ELR (cell line): ENCODE results near the gene KDM1A.

Experiments used
- DNase-seq: peaks from one replicate; pipeline ENCODE4 v3.0.0-alpha.2; 2015; ENCODE audit warnings: low read depth

KDM1A gene

DNA sequence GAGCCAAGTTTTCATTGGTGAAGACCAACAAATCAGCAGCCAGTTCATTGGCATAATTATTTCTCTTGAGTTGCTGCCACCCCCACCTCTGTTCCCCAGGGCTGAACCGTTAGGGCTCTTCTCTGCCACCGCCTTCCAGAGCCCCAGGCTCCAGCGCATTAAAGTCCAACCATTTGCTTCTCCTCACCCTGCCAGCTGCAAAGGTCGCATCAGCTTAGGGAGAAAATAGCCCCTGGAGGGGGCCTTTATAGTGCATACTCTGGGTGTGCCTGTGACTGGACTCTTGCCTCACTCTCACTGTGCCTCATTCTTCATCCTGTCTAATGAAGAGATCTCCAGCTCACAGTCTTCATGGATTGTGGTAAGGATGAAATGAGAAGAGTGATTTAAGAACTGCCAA lies 50.4 kb downstream of the KDM1A start:
- no peak for DNase-seq

DNA sequence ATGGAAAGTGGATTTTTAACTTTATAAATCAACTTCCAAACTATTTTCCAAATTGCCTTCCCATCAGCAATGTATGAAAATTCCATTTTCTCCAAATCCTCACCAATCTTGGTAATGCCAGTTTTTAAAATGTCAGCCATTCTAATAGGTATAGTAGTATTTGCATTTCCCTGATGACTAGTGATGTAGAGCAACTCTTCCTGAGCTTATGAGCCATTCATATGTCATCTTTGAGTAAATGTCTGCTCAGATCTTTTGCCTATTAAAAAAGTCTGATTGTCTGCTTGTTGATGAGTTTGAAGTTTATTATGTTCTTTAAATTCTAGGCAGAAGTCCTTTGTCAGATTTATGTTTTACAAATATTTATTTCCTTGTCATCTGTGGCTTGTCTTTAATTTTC lies 54.7 kb downstream of the KDM1A start:
- peak; percentile 37 for DNase-seq

DNA sequence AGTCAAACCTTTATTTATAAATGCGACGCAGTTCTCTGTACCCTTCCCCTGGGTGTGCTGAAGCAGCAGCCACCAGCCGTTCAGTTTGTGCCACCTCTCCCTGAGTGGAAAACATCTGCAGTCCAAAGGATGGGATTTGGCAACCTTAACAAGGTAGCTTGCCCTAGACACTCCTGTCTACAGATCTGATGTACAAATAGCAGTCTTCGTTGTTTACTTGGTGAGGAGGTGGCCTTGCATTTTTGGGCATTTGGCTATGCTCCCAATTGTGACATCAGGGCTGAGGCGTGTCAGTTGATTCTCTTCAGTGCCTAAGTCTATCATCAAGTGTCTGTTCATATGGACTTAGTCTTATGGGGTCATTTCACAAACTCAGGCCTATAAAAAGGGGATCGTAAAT lies 59.8 kb downstream of the KDM1A start:
- no peak for DNase-seq

- DNase-seq = no peak
Measured at GRCh38 chr1:23080885-23081284, 61.6 kb downstream of the KDM1A start.

GRCh38 chr1:23081376-23081775 lies 62.1 kb downstream of the KDM1A start:
- DNase-seq = peak; percentile 33

DNA sequence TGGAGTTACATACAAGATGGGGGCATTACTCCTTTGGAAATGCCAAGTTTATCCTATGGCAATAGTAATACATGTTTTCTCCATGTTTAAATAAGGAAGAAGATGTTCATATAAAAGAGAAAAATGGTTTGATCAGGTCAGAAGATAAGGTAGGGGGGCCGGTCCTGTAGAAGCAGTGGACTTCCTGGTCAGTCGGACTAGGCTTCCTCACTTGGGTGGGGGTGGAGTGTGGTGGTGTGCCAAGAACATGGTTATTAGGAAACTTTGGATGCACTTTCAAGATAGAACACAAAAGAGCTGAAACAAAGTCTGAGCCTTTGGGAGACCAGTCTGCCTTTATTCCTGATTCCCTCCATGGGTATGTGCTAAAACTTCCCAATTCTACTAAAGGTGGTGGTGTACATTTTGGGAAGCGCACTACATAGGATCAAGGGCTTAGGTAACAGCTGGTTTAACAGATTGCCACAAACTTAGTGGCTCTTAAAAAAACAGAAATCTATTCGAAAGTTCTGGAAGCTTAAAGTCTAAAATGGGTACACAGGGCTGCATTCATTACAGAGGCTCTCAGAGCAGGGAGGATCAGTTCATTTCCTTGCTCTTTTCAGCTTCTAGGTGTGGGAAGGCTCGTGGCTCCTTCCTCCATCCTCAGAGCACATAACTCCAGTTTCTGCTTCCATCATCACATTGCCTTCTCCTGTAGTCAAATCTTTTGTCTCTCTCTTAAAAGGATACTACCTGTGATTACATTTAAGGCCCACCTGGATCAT lies 64.6 kb downstream of the KDM1A start:
- DNase-seq = no peak

DNA sequence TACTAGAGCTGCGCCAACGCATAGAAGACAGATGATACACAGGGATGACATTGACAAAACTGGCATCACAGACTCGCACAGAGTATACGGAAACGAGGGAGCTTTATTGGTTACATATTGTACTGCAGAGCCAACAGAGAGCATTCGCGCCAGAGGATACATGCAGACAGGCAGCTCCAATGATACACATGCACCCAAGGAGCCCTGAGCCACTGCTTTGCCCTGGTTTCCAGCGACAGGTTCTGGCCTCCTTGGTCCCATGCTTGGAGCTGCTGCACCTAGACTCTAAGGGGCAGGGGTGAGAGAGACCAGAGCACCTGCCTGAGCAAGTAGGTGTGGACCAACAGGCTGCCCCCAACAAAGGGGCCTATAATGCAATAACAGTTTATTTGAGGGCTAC lies 65.6 kb downstream of the KDM1A start:
- no peak for DNase-seq

- DNase-seq = no peak
Measured at GRCh38 chr1:23085696-23086095, 66.4 kb downstream of the KDM1A start.

DNA sequence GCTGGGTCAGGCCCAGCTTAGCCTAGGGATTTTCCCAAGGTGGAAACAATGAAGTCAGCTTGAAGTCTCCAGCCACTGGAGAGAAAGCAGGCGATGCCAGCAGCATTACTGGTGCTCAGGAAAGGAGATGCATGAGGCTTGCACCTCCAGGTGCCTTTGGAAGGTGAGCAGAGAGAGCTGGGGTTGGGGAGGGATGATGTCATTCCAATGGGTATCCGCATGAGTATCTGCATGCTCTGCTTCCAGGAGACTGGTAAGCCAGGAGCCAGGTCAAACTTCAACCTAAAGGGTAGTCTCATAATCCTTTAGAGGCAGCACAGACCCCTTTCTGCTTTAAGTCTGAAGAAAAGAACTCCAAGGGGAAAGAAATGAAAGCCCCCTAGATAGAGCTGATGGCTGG lies 68.8 kb downstream of the KDM1A start:
- DNase-seq = no peak

DNA sequence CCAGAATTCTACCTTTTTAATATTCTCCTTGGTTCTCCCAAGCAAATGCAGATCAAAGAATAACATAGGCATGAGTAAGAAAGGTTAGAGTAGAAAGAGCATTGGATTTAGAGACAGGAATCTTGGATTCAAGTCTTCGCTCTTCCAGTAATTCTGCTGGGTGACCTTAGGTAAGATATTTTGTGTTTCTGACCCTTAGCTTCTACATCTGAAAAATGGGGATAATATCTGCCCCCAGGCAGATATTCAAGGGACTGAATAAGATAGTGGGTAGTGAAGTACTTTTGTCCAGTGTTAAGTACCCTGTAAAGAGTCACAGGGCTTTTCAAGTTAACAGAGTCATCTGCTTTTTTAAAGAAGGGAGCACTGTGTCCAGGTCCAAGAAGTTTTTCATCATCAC lies 70.8 kb downstream of the KDM1A start:
- DNase-seq = no peak

DNA sequence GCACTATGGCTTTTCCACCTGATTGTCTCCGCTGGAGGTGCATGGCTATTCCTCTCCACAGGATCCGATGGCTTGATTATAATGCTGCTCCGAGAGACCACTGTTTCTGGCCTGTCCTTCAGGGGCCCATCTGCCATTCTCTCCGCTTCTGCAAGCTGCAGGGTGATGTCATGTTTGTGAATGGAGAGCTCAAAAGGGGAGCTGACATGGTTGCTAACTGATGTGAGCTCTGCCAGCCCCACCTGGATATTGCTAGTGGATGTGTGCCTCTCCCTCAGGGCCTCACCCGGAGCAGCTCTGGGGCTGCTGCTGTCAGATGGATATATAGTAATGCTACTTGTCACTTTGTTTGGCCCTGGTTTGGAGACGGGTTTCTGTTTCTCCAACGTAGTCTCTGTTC lies 72.3 kb downstream of the KDM1A start:
- no peak for DNase-seq

- DNase-seq = no peak
Measured at GRCh38 chr1:23092447-23092846, 73.2 kb downstream of the KDM1A start.

DNA sequence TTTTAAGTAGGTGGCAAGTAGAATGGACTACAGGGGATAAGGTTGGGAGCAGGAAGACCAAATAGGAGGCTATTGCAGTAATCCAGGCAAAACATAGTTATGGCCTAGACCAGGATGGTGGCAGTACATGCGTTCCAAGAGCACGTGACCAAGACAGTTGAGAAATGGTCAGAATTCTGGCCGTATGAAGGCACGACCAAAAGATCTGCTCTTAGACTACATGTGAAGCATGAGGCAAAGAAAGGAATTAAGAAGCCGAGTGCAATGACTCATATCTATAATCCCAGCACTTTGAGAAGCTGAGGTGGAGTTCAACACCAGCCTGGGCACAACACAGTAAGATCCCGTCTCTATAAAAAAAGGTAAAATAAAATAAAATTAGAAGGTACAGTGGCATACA lies 78.0 kb downstream of the KDM1A start:
- DNase-seq = no peak

- peak; percentile 81 for DNase-seq
Measured at GRCh38 chr1:23098463-23099170, 79.3 kb downstream of the KDM1A start.

DNA sequence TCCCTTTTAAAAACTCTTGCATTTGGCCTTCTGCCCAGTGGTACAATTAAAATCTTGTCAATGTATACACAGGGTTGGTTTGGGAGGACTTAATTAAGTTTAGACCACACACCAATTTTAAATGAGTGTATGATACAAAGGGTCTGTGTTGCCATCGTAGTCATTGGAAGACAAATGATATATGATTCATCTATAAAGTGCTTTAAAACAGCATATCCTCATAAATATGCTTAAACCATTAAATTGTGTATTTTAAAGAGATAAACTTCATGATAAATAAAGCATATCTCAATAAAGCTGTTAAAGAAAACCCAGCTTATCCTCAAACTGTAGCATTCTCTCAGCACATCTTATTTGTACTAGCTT lies 79.9 kb downstream of the KDM1A start:
- peak; percentile 18 for DNase-seq

- peak; percentile 95 for DNase-seq
Measured at GRCh38 chr1:23100074-23100748, 80.9 kb downstream of the KDM1A start.

DNA sequence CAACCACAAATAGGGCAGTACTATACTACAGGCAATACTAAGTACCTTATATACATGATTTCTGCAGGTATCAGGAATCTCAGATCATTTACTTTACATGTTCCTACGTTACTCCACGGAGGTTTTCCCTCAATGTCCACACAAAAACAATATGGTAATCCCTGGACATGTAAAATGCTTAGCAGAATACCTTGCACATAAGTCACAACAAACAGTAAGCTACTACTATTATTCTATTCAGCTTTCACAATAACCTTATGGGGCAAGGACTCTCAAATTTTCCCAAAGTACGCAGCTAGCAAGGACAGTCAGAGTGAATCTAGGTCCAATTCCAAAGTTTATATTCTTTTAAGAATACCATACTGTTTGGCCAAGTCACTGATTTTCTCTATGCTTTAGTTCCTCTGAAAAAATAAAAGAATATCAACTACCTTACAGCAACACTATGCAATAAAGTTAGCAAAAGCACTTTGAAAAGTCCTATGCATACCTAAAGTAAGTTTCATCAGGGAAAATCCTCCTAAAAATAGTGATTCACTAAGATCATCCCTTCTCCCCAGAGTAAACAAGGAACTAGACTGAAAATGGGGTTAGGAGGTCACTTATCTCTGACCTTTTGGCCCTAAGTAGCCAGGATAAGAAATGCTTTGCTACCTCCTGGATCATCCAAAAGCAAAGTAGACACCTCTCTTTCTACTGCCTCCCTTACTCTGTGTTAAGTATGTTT lies 82.0 kb downstream of the KDM1A start:
- DNase-seq = peak; percentile 53

DNA sequence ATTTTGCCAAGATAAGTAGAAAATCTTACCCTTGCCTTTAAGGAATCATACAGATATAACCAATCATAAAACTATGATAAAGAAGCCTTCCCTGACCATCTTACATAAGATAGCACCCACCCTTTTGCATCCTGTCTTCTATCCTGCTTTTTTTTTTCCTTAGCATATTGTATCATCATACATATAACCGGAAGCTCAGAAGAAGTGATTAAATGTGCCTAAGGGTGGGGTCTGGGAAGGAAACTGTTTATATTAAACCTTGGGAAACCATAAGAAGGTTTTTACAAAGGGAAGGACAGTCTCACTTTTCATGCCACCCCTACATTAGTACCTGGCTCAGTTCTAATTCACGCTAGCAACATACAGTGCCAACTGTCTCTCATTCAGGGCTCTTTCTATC lies 82.6 kb downstream of the KDM1A start:
- DNase-seq = peak; percentile 65

DNA sequence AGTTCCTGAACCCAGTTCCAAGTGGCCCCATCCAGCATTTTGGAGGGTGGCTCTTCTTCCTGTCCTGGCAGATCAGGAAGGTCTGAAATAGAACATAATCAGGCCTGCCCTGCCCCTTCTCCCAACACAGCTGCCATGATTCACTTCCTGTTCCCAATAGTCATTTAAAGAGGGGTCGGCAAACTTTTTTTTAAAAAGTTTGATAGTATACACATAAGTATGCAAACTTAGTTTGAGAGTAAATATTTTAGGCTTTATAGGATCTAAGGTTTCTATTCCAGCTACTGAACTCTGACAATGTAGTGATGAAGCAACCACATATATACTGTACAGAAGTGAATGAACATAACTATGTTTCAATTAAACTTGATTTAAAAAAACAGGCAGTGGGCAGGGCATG lies 83.0 kb downstream of the KDM1A start:
- DNase-seq = peak; percentile 84

- DNase-seq = peak; percentile 75
Measured at GRCh38 chr1:23103001-23103889, 84.0 kb downstream of the KDM1A start.

- DNase-seq = no peak
Measured at GRCh38 chr1:23108918-23109533, 89.8 kb downstream of the KDM1A start.
